Measurements from ENCODE around the gene RRP7A.

GRCh38 chr22:42519525-42520401 is at the start of gene RRP7A:
- TF ChIP-seq POLR2A (IDR thresholded peaks at IDR 0.05; ENCODE audit: low read length), result peak; percentile 62
- no peak for TF ChIP-seq GATA1 (IDR thresholded peaks at IDR 0.05; ENCODE audit: low read depth, low read length)

Data from erythroblast (primary cell).